Parathyroid adenoma (tissue), 2 donors: ENCODE results near the gene SLC24A3.

ENCODE experiments used
- H2AFZ ChIP-seq: fragments of 300-600 bp; sonication (generic); one replicate; pipeline ENCODE4 v1.7.0; 2017; ENCODE audit warnings: antibody characterized with exemption, mild to moderate bottlenecking
- H3K27ac ChIP-seq: fragments of 300-600 bp; sonication (generic); one replicate; pipeline ENCODE4 v1.7.0; 2017
- H3K27me3 ChIP-seq: fragments of 300-600 bp; sonication (generic); one replicate; pipeline ENCODE4 v1.7.0; 2017; ENCODE audit warnings: low read length; ENCODE audit not compliant: control insufficient read depth, insufficient read depth
- H3K36me3 ChIP-seq: fragments of 300-600 bp; sonication (generic); one replicate; pipeline ENCODE4 v1.7.0; 2017; ENCODE audit warnings: low read length; ENCODE audit not compliant: control insufficient read depth, insufficient read depth
- H3K4me1 ChIP-seq: fragments of 300-600 bp; sonication (generic); one replicate; pipeline ENCODE4 v1.7.0; 2017; ENCODE audit warnings: control low read depth
- H3K4me2 ChIP-seq: fragments of 300-600 bp; sonication (generic); one replicate; pipeline ENCODE4 v1.7.0; 2017; ENCODE audit warnings: low read length
- H3K4me3 ChIP-seq: fragments of 300-600 bp; sonication (generic); one replicate; pipeline ENCODE4 v1.7.0; 2017; ENCODE audit warnings: low read depth, low read length
- H3K79me2 ChIP-seq: fragments of 300-600 bp; sonication (generic); one replicate; pipeline ENCODE4 v1.7.0; 2017; ENCODE audit warnings: control low read depth
- H3K9ac ChIP-seq: fragments of 300-600 bp; sonication (generic); one replicate; pipeline ENCODE4 v1.7.0; 2017; ENCODE audit warnings: mild to moderate bottlenecking
- H3K9me3 ChIP-seq: fragments of 300-600 bp; sonication (generic); one replicate; pipeline ENCODE4 v1.7.0; 2017; ENCODE audit warnings: low read length; ENCODE audit not compliant: control insufficient read depth
- CTCF ChIP-seq: fragments of 300-600 bp; sonication (generic); IDR thresholded peaks from one replicate; pipeline ENCODE4 v1.7.0; 2017; ENCODE audit warnings: antibody characterized with exemption, mild to moderate bottlenecking
- donor health status: primary hyperparathyroidism.

SLC24A3 gene

GRCh38 chr20:19522071-19522801 is 309.8 kb downstream of the SLC24A3 start:
- TF ChIP-seq CTCF, result no peak
- H3K9ac ChIP-seq, result no peak overlapping the region
- no peaks in the 10 kb centered on the region for H3K79me2 ChIP-seq
- H3K27me3 ChIP-seq, result no peaks in the 10 kb centered on the region
- no peak overlapping the region for H3K27ac ChIP-seq
- no peak overlapping the region for H3K4me2 ChIP-seq
- no peak overlapping the region for H3K4me3 ChIP-seq
- H3K4me1 ChIP-seq, result no peaks in the 10 kb centered on the region
- H3K36me3 ChIP-seq, result no peaks in the 10 kb centered on the region
- no peak overlapping the region for H2AFZ ChIP-seq
- H3K9me3 ChIP-seq, result no peaks in the 10 kb centered on the region

- Histone ChIP-seq H3K4me2 (peak overlapping the region; percentile 20), H3K27me3 (no peaks in the 10 kb centered on the region), H3K4me3 (no peak overlapping the region), H3K36me3 (no peaks in the 10 kb centered on the region), H3K79me2 (no peaks in the 10 kb centered on the region), H2AFZ (no peak overlapping the region), H3K9me3 (no peaks in the 10 kb centered on the region), H3K4me1 (no peaks in the 10 kb centered on the region), H3K9ac (no peak overlapping the region), H3K27ac (no peak overlapping the region)
- no peak for TF ChIP-seq CTCF
These were observed 310.6 kb downstream of the SLC24A3 start for GRCh38 chr20:19522836-19523590.

DNA sequence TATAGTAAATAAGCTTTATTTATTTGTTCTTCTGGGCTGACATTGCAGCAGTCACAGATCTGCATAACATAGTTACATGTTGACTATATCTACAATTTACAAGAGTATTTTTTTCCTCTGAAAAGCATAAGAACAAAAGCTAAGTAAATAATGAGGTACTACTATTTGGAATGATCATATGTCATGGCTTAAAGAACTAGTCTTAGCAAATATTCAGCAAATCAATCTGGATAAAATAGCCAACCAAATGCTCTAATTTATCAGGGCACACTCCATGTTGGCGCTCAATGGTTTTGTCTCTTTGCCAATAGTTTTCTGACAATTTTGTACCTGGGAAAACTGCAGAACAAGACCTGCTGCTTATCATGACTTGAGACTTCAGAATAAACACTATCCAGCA is 312.2 kb downstream of the SLC24A3 start:
- no peak overlapping the region for H3K27ac ChIP-seq
- no peak overlapping the region for H3K4me3 ChIP-seq
- no peak overlapping the region for H3K9ac ChIP-seq
- H3K4me1 ChIP-seq, result no peaks in the 10 kb centered on the region
- no peaks in the 10 kb centered on the region for H3K27me3 ChIP-seq
- no peak for TF ChIP-seq CTCF
- H2AFZ ChIP-seq, result no peak overlapping the region
- H3K36me3 ChIP-seq, result no peaks in the 10 kb centered on the region
- no peaks in the 10 kb centered on the region for H3K9me3 ChIP-seq
- no peaks in the 10 kb centered on the region for H3K79me2 ChIP-seq
- no peak overlapping the region for H3K4me2 ChIP-seq

DNA sequence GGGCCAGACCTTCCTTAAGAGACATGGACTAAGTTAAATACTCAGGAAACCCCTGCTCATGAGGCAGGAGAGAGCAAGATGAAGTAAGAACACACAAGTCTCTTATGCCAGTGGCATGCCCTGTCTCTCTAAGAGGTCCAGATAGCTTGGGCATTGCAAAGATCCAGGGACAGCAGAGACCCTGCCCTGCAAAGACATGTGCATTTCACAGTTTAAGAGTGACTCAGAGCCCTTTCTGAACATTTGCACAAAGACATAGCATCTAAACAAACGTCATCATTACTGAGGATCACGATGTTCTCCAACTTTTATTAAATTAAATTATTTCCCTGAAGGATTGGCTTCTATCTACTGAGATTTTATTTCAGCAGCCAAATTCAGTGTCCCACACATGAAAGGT is 315.1 kb downstream of the SLC24A3 start:
- Histone ChIP-seq H3K4me3 (no peak overlapping the region), H3K4me2 (no peak overlapping the region), H3K79me2 (no peaks in the 10 kb centered on the region), H2AFZ (no peak overlapping the region), H3K4me1 (no peaks in the 10 kb centered on the region), H3K27ac (no peak overlapping the region), H3K36me3 (no peaks in the 10 kb centered on the region), H3K27me3 (no peaks in the 10 kb centered on the region), H3K9ac (no peak overlapping the region), H3K9me3 (no peaks in the 10 kb centered on the region)
- no peak for TF ChIP-seq CTCF
